Stimulated activated naive B cell treated with anti-CD40 and anti-IgM and Interleukin-4, amounts not matched to agents 10 μg/mL and 1 μg/mL and 100 μg/mL, for 72 hours (primary cell): Measurements from ENCODE around the gene IFT22.

Experiments
- ATAC-seq, 2 donors: fragments of 150-1000 bp; cut with Tn5 transposase; replicated peaks; 2 replicates each; pipeline ENCODE4 v1.10.0; 2021; ENCODE audit warnings: moderate library complexity in 1 of 2
- DNase-seq: peaks from one replicate; pipeline ENCODE4 v3.0.0; 2021
- H3K27ac Mint-ChIP-seq: one replicate; pipeline ENCODE4 v1.8.0; 2022; ENCODE audit warnings: mild to moderate bottlenecking, mixed read lengths
- H3K27me3 Mint-ChIP-seq, 2 donors: one replicate each; pipeline ENCODE4 v1.8.0; 2022; ENCODE audit warnings: mixed read lengths in 2 of 2
- H3K36me3 Mint-ChIP-seq, 2 donors: one replicate each; pipeline ENCODE4 v1.8.0; 2022; ENCODE audit warnings: mixed read lengths in 2 of 2, mild to moderate bottlenecking in 1 of 2
- H3K4me1 Mint-ChIP-seq, 2 donors: one replicate each; pipeline ENCODE4 v1.8.0; 2022; ENCODE audit warnings: mixed read lengths in 2 of 2, mild to moderate bottlenecking in 1 of 2
- H3K4me3 Mint-ChIP-seq, 2 donors: one replicate each; pipeline ENCODE4 v1.8.0; 2022; ENCODE audit warnings: mild to moderate bottlenecking in 2 of 2, mixed read lengths in 2 of 2, moderate library complexity in 1 of 2
- H3K9me3 Mint-ChIP-seq, 2 donors: one replicate each; pipeline ENCODE4 v1.8.0; 2022; ENCODE audit warnings: mixed read lengths in 2 of 2, mild to moderate bottlenecking in 1 of 2

Gene IFT22

GRCh38 chr7:101347477-101347876 is 25.9 kb upstream of the IFT22 start:
- H3K4me3 Mint-ChIP-seq, result no peak overlapping the region

GRCh38 chr7:101342892-101343291 is 21.3 kb upstream of the IFT22 start:
- Mint-ChIP-seq H3K27me3 (peaks cover 13 to 16% of the 10 kb centered on the region in 2 donors), H3K27ac (no peak overlapping the region), H3K4me3 (no peak overlapping the region), H3K9me3 (no peaks in the 10 kb centered on the region), H3K4me1 (no peaks in the 10 kb centered on the region), H3K36me3 (no peaks in the 10 kb centered on the region)
- ATAC-seq, result no peak
- no peak for DNase-seq

More at GRCh38 chr7:101347477-101347876, 25.9 kb upstream of the IFT22 start:
- H3K9me3 Mint-ChIP-seq, result no peaks in the 10 kb centered on the region
- H3K27me3 Mint-ChIP-seq, result peaks cover 20 to 25% of the 10 kb centered on the region in 2 donors
- H3K36me3 Mint-ChIP-seq, result no peaks in the 10 kb centered on the region
- ATAC-seq, result no peak
- DNase-seq, result no peak
- no peaks in the 10 kb centered on the region for H3K4me1 Mint-ChIP-seq
- no peak overlapping the region for H3K27ac Mint-ChIP-seq

- DNase-seq, result no peak
- no peak overlapping the region for H3K27ac Mint-ChIP-seq
- H3K4me3 Mint-ChIP-seq, result no peak overlapping the region
- peaks cover 9 to 17% of the 10 kb centered on the region in 2 donors for H3K27me3 Mint-ChIP-seq
- no peaks in the 10 kb centered on the region for H3K9me3 Mint-ChIP-seq
- no peak for ATAC-seq
- H3K36me3 Mint-ChIP-seq, result no peaks in the 10 kb centered on the region
- H3K4me1 Mint-ChIP-seq, result no peaks in the 10 kb centered on the region
Measured at GRCh38 chr7:101340379-101340778, 18.8 kb upstream of the IFT22 start.

- ATAC-seq (peak; percentile 45 to 65), DNase-seq (no peak)
- Mint-ChIP-seq H3K9me3 (no peaks in the 10 kb centered on the region), H3K36me3 (no peaks in the 10 kb centered on the region), H3K4me3 (no peak overlapping the region), H3K27ac (no peak overlapping the region), H3K4me1 (peaks cover 0 to 2% of the 10 kb centered on the region in 2 donors), H3K27me3 (peaks cover 11 to 15% of the 10 kb centered on the region in 2 donors)
Measured at GRCh38 chr7:101333912-101334311, 12.3 kb upstream of the IFT22 start.

- ATAC-seq, result no peak
- Mint-ChIP-seq H3K36me3 (no peaks in the 10 kb centered on the region), H3K4me1 (peaks cover 0 to 2% of the 10 kb centered on the region in 2 donors), H3K27ac (no peak overlapping the region), H3K9me3 (no peaks in the 10 kb centered on the region), H3K4me3 (no peak overlapping the region), H3K27me3 (peaks cover 8 to 11% of the 10 kb centered on the region in 2 donors)
- no peak for DNase-seq
Measured at GRCh38 chr7:101332026-101332425, 10.4 kb upstream of the IFT22 start.

GRCh38 chr7:101330011-101330484 is 8.4 kb upstream of the IFT22 start:
- H3K36me3 Mint-ChIP-seq, result no peaks in the 10 kb centered on the region
- H3K9me3 Mint-ChIP-seq, result no peaks in the 10 kb centered on the region
- no peak overlapping the region for H3K4me3 Mint-ChIP-seq
- DNase-seq (no peak), ATAC-seq (no peak)
- peaks cover 0 to 2% of the 10 kb centered on the region in 2 donors for H3K4me1 Mint-ChIP-seq
- peaks cover 8 to 11% of the 10 kb centered on the region in 2 donors for H3K27me3 Mint-ChIP-seq
- no peak overlapping the region for H3K27ac Mint-ChIP-seq

- ATAC-seq (no peak), DNase-seq (no peak)
- H3K36me3 Mint-ChIP-seq, result no peaks in the 10 kb centered on the region
- H3K4me1 Mint-ChIP-seq, result no peaks in the 10 kb centered on the region
- H3K27me3 Mint-ChIP-seq, result peaks cover 4 to 8% of the 10 kb centered on the region in 2 donors
- no peak overlapping the region for H3K4me3 Mint-ChIP-seq
- no peak overlapping the region for H3K27ac Mint-ChIP-seq
- H3K9me3 Mint-ChIP-seq, result no peaks in the 10 kb centered on the region
Measured at GRCh38 chr7:101328159-101328558, 6.5 kb upstream of the IFT22 start.

- Mint-ChIP-seq H3K27me3 (no peaks in the 10 kb centered on the region), H3K9me3 (no peaks in the 10 kb centered on the region), H3K36me3 (peaks cover 12 to 15% of the 10 kb centered on the region in 2 donors), H3K4me1 (peaks cover 7 to 17% of the 10 kb centered on the region in 2 donors), H3K4me3 (no peak overlapping the region), H3K27ac (no peak overlapping the region)
- DNase-seq (no peak), ATAC-seq (no peak)
Measured at GRCh38 chr7:101319401-101319800, 2.2 kb downstream of the IFT22 start.

GRCh38 chr7:101315336-101315735 is 6.3 kb downstream of the IFT22 start:
- no peak for ATAC-seq
- Mint-ChIP-seq H3K36me3 (peaks cover 18 to 28% of the 10 kb centered on the region in 2 donors), H3K4me3 (no peak overlapping the region), H3K27me3 (peaks cover 0 to 2% of the 10 kb centered on the region in 2 donors), H3K27ac (no peak overlapping the region), H3K9me3 (peaks cover 3 to 4% of the 10 kb centered on the region in 2 donors), H3K4me1 (no peaks in the 10 kb centered on the region)
- no peak for DNase-seq

GRCh38 chr7:101308245-101309085 is 13.1 kb downstream of the IFT22 start:
- Mint-ChIP-seq H3K36me3 (peaks cover 16 to 41% of the 10 kb centered on the region in 2 donors), H3K27ac (peak overlapping the region; percentile 94), H3K27me3 (peaks cover 37 to 47% of the 10 kb centered on the region in 2 donors)

GRCh38 chr7:101306307-101306706 is 15.3 kb downstream of the IFT22 start:
- ATAC-seq, result no peak
- H3K27me3 Mint-ChIP-seq, result peaks cover 41 to 57% of the 10 kb centered on the region in 2 donors
- H3K36me3 Mint-ChIP-seq, result peaks cover 16 to 35% of the 10 kb centered on the region in 2 donors
- no peak overlapping the region for H3K4me3 Mint-ChIP-seq
- H3K9me3 Mint-ChIP-seq, result peaks cover 14 to 17% of the 10 kb centered on the region in 2 donors
- no peak for DNase-seq
- H3K4me1 Mint-ChIP-seq, result peaks cover 11 to 12% of the 10 kb centered on the region in 2 donors
- no peak overlapping the region for H3K27ac Mint-ChIP-seq

More at GRCh38 chr7:101308245-101309085, 13.1 kb downstream of the IFT22 start:
- Mint-ChIP-seq H3K9me3 (peaks cover 14 to 17% of the 10 kb centered on the region in 2 donors), H3K4me1 (peaks cover 11 to 12% of the 10 kb centered on the region in 2 donors), H3K4me3 (peak overlapping the region; percentile 89 to 94)
- DNase-seq, result peak; percentile 14
- ATAC-seq, result peak; percentile 84 to 86

GRCh38 chr7:101303102-101303701 is 18.4 kb downstream of the IFT22 start:
- ATAC-seq (no peak), DNase-seq (no peak)
- H3K27me3 Mint-ChIP-seq, result peaks cover 44 to 64% of the 10 kb centered on the region in 2 donors
- H3K9me3 Mint-ChIP-seq, result peaks cover 10 to 15% of the 10 kb centered on the region in 2 donors
- peak overlapping the region in 1 of 2 donors; percentile 5 for H3K4me3 Mint-ChIP-seq
- peaks cover 6 to 23% of the 10 kb centered on the region in 2 donors for H3K36me3 Mint-ChIP-seq
- peaks cover 4% of the 10 kb centered on the region in 2 donors for H3K4me1 Mint-ChIP-seq
- no peak overlapping the region for H3K27ac Mint-ChIP-seq

- H3K4me3 Mint-ChIP-seq, result no peak overlapping the region
- peaks cover 4 to 23% of the 10 kb centered on the region in 2 donors for H3K36me3 Mint-ChIP-seq
- H3K27ac Mint-ChIP-seq, result peak overlapping the region; percentile 20
- ATAC-seq (no peak), DNase-seq (no peak)
- peaks cover 0 to 2% of the 10 kb centered on the region in 2 donors for H3K4me1 Mint-ChIP-seq
- H3K27me3 Mint-ChIP-seq, result peaks cover 44 to 64% of the 10 kb centered on the region in 2 donors
- peaks cover 10 to 15% of the 10 kb centered on the region in 2 donors for H3K9me3 Mint-ChIP-seq
Measured at GRCh38 chr7:101302641-101303101, 18.9 kb downstream of the IFT22 start.
